AG04449 (cell line): ENCODE data around the gene SASH3.

Experiments
- CTCF ChIA-PET: fragments of 350-600 bp; formaldehyde crosslinking; extraction: SDS; loops from one replicate; lab custom pipeline; 2021; ENCODE audit warnings: antibody characterized with exemption; lab: Yijun Ruan, JAX
- POLR2A ChIA-PET: fragments of 400-600, 350-600 bp; formaldehyde crosslinking; extraction: SDS; loops from one replicate; lab custom pipeline; 2020; ENCODE audit warnings: antibody characterized with exemption, inconsistent platforms; lab: Yijun Ruan, JAX
- DNase-seq: peaks from one replicate; pipeline ENCODE4 v3.0.0-alpha.2; 2010; ENCODE audit warnings: low read depth, low spot score
- H3K4me3 ChIP-seq: 2 replicates; pipeline ENCODE4 v1.5.1; 2011; ENCODE audit warnings: low read depth, mild to moderate bottlenecking, control low read depth, low read length
- CTCF ChIP-seq: IDR thresholded peaks from one replicate; pipeline ENCODE4 v1.5.1; 2011; ENCODE audit warnings: mild to moderate bottlenecking, moderate library complexity, low read length, control low read depth, inconsistent platforms; ENCODE audit not compliant: insufficient read depth; ENCODE audit errors: missing control alignments

The SASH3 gene

DNA sequence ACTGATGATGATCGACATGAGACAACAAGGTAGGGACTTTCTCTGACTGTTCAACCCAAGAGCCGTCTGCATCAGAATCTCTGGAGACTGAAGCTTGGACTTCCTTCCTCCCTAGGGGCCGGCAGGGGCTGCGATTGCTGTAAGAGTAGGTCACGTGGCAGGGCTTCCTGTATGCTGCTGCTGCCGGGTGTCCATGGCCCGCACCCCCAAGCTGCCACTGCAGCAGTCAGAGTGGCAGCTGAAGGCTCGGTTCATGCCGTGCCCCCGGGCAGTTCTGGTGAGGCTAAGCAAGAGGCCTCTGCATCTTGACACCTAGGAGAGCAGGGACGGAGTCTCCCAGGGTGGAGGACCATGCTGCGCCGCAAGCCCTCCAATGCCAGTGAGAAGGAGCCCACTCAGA is at the start of gene SASH3:
SASH3 (plus strand) TSS at position 203 of the 400 bp plus-strand sequence; CDS start at position 352, 149 bp downstream.
- ChIA-PET CTCF (no interaction called here), POLR2A (no interaction called here)
- no peak for DNase-seq
- TF ChIP-seq CTCF = no peak
- no peak within 1 kb of the TSS for H3K4me3 ChIP-seq

- ChIA-PET POLR2A (no interaction called here), CTCF (interaction anchor here (2.1 to 8.2 kb wide), 2 partner anchors 94 to 123 kb away, joined by 9 to 260 read pairs; no protein-coding TSS in a partner anchor)
- no peak for DNase-seq
- no peak for TF ChIP-seq CTCF
- H3K4me3 ChIP-seq = no peak overlapping the region
Measured at GRCh38 chrX:129731228-129731627, 48.5 kb upstream of the SASH3 start.

GRCh38 chrX:129732857-129733256 is 46.9 kb upstream of the SASH3 start:
- TF ChIP-seq CTCF = no peak
- POLR2A ChIA-PET = no interaction called here
- no peak for DNase-seq
- CTCF ChIA-PET = interaction anchor here (1.5 kb wide), 1 partner anchor 96 kb away, joined by 3 read pairs; no protein-coding TSS in a partner anchor
- no peak overlapping the region for H3K4me3 ChIP-seq

- no peak for DNase-seq
- CTCF ChIA-PET = interaction anchor here (1.5 to 2.2 kb wide), 2 partner anchors 96 to 128 kb away, joined by 3 to 13 read pairs; no protein-coding TSS in a partner anchor
- H3K4me3 ChIP-seq = no peak overlapping the region
- POLR2A ChIA-PET = no interaction called here
- no peak for TF ChIP-seq CTCF
Measured at GRCh38 chrX:129733335-129733734, 46.4 kb upstream of the SASH3 start.

GRCh38 chrX:129736491-129736890 is 43.3 kb upstream of the SASH3 start:
- POLR2A ChIA-PET = no interaction called here
- DNase-seq = no peak
- no peak for TF ChIP-seq CTCF
- CTCF ChIA-PET = interaction anchor here (1.0 to 5.1 kb wide), 3 partner anchors 10 to 135 kb away, joined by 3 to 50 read pairs (median 3); no protein-coding TSS in a partner anchor
- no peak overlapping the region for H3K4me3 ChIP-seq

DNA sequence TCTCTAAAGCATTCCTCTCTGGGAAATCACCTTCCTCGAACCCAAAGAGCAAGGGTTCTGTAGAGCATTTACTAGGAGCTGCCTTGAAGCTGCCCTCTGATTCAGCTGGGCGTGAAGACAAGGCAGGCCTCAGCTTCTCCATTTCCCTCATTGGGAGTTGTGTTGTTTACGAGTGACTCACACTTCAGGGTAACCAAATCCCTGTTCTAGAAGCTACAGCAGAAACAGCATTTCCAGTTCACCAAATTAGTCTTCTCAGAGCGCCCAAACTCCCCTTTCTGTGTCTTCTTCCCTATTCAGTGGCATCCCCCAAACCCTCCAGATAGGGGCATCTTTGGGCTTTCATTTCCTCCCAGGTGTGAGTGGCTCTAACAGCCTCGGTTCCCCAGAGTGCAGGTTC is 41.8 kb upstream of the SASH3 start:
- TF ChIP-seq CTCF = no peak
- ChIA-PET POLR2A (no interaction called here), CTCF (interaction anchor here (1.2 to 5.1 kb wide), 3 partner anchors 8 to 133 kb away, joined by 3 to 50 read pairs (median 6); no protein-coding TSS in a partner anchor)
- no peak overlapping the region for H3K4me3 ChIP-seq
- DNase-seq = no peak
